ENCODE data around the gene RRP15. TPM values are rescaled to one million over a fixed set of nuclear protein-coding genes. Genes with fewer than 3 reads are reported as not detected.

RRP15 gene
- total RNA-seq = 1.9 TPM

- Histone ChIP-seq H3K36me3 (no peaks in the 10 kb centered on the region), H3K27me3 (no peaks in the 10 kb centered on the region), H3K4me1 (peaks cover 0 to 8% of the 10 kb centered on the region in 2 donors), H3K9me3 (no peaks in the 10 kb centered on the region), H3K4me3 (peak within 1 kb of the TSS; percentile 62 to 90), H3K27ac (peak within 1 kb of the TSS; percentile 55 to 69)
- TF ChIP-seq, protein P1, sequence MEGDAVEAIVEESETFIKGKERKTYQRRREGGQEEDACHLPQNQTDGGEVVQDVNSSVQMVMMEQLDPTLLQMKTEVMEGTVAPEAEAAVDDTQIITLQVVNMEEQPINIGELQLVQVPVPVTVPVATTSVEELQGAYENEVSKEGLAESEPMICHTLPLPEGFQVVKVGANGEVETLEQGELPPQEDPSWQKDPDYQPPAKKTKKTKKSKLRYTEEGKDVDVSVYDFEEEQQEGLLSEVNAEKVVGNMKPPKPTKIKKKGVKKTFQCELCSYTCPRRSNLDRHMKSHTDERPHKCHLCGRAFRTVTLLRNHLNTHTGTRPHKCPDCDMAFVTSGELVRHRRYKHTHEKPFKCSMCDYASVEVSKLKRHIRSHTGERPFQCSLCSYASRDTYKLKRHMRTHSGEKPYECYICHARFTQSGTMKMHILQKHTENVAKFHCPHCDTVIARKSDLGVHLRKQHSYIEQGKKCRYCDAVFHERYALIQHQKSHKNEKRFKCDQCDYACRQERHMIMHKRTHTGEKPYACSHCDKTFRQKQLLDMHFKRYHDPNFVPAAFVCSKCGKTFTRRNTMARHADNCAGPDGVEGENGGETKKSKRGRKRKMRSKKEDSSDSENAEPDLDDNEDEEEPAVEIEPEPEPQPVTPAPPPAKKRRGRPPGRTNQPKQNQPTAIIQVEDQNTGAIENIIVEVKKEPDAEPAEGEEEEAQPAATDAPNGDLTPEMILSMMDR (IDR thresholded peaks at IDR 0.05) = no peak
- intact Hi-C loops (cut with DNase I) = no loop called here
- peak; percentile 37 to 91 for DNase-seq (ENCODE audit: low spot score in 2 of 2)
These were observed at the start of gene RRP15 for GRCh38 chr1:218284917-218285635. Gene RRP15 (plus strand): TSS chr1:218285293. CDS start chr1:218285317, 24 bp downstream.

DNA sequence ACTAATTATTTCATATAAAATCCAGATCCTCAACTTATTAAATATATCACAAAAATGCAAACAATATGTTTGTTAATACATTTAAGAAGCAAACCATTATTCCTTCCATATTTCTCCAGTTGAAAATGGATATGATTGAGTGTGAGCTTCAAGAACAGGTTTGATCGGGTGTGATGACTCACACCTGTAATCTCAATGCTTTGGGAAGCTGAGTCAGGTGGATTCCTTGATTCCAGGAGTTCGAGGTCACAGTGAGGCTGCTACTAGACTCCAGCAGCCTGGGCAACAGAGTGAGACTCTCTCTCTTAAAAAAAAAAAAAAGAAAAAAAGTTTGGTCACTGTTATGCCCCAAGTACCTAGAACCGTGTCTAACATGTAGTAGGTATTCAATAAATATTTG is 42.9 kb upstream of the RRP15 start:
- TF ChIP-seq, protein P1 (IDR thresholded peaks at IDR 0.05) = no peak

GRCh38 chr1:218247339-218247738 is 37.8 kb upstream of the RRP15 start:
- no peaks in the 10 kb centered on the region for H3K36me3 ChIP-seq
- no peaks in the 10 kb centered on the region for H3K4me1 ChIP-seq
- H3K27me3 ChIP-seq = no peaks in the 10 kb centered on the region
- H3K9me3 ChIP-seq = no peaks in the 10 kb centered on the region
- TF ChIP-seq, protein P1 (IDR thresholded peaks at IDR 0.05) = no peak
- H3K27ac ChIP-seq = no peak overlapping the region
- DNase-seq (ENCODE audit: low spot score in 2 of 2) = no peak
- intact Hi-C loops (cut with DNase I) = no loop called here
- no peak overlapping the region for H3K4me3 ChIP-seq

More for the DNA sequence above, 42.9 kb upstream of the RRP15 start:
- H3K36me3 ChIP-seq = no peaks in the 10 kb centered on the region
- no peak for DNase-seq (ENCODE audit: low spot score in 2 of 2)
- no peaks in the 10 kb centered on the region for H3K9me3 ChIP-seq
- no peaks in the 10 kb centered on the region for H3K27me3 ChIP-seq
- intact Hi-C loops (cut with DNase I) = no loop called here
- H3K4me3 ChIP-seq = no peak overlapping the region
- H3K27ac ChIP-seq = no peak overlapping the region
- no peaks in the 10 kb centered on the region for H3K4me1 ChIP-seq

GRCh38 chr1:218249338-218250140 is 35.6 kb upstream of the RRP15 start:
- TF ChIP-seq, protein P1 (IDR thresholded peaks at IDR 0.05) = no peak
- H3K36me3 ChIP-seq = no peaks in the 10 kb centered on the region
- no peak for DNase-seq (ENCODE audit: low spot score in 2 of 2)
- no peaks in the 10 kb centered on the region for H3K4me1 ChIP-seq
- no peak overlapping the region for H3K4me3 ChIP-seq
- intact Hi-C loops (cut with DNase I) = no loop called here
- H3K9me3 ChIP-seq = no peaks in the 10 kb centered on the region
- H3K27ac ChIP-seq = no peak overlapping the region
- H3K27me3 ChIP-seq = no peaks in the 10 kb centered on the region

- Histone ChIP-seq H3K27me3 (no peaks in the 10 kb centered on the region), H3K36me3 (no peaks in the 10 kb centered on the region), H3K27ac (no peak overlapping the region), H3K9me3 (no peaks in the 10 kb centered on the region), H3K4me1 (no peaks in the 10 kb centered on the region), H3K4me3 (no peak overlapping the region)
- TF ChIP-seq, protein P1 (IDR thresholded peaks at IDR 0.05) = no peak
- DNase-seq (ENCODE audit: low spot score in 2 of 2) = no peak
- intact Hi-C loops (cut with DNase I) = no loop called here
These were observed 34.6 kb upstream of the RRP15 start for GRCh38 chr1:218250492-218250891.
